HG02571 (cell line): ENCODE data around the gene EPHB3.
A peak's percentile ranks its signal among the peaks of the same experiment; 100 is the strongest.

Experiments
- ATAC-seq: cut with Tn5 transposase; IDR thresholded peaks from one replicate; pipeline ENCODE4 v1.9.1; 2021; ENCODE audit warnings: mild to moderate bottlenecking, moderate library complexity; ENCODE audit not compliant: unreplicated experiment

Gene EPHB3

GRCh38 chr3:184561061-184561912 lies at the start of gene EPHB3:
Gene EPHB3, plus strand, starts transcription at chr3:184561785. Its CDS starts 451 bp downstream, at chr3:184562236.
- ATAC-seq, result peak; percentile 79

- no peak for ATAC-seq
Observed at GRCh38 chr3:184512621-184513020, 49.0 kb upstream of the EPHB3 start.

DNA sequence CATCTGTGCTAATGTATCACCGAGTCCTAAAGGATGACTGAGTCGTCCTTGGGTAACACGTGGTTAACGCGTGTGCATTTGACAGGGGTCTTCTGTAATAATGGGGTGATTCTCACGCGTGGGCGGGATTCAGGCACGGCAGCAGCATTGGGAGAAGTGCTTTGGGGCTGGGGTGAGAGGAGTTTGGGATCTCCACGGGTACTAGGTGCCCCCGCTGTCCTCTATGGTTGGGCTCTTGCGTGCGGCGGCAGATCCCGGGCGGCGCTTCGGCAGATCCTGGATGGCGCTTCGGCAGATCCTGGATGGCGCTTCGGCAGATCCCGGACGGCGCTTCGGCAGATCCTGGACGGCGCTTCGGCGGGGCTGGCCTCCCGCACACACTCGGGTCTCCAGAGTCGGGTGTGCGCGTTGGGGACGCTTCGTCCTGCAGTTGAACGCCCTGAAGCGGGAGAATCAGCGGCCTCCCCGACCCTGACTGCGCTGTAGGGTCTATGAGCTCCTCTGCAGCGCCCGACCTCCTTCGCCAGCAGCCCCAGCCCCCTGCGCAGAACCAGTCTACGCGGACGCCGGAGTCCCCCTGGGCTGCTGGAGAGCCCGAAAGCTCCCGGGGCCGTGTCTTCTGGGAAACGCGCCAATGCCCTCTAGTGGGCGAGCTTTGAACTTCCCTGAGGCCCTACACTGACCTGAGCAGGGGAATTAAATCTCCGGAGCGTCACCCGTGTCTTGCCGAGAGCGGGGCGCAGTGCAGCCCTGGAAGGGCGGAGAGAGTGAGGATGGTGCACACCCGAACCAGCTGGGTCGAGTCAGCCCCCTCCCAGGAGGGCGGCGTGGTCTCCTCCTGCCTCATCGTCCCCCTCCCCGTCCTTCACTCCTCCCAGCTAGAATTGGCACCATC lies 48.1 kb upstream of the EPHB3 start:
- ATAC-seq, result peak; percentile 79

- ATAC-seq, result no peak
Observed at GRCh38 chr3:184514171-184514490, 47.5 kb upstream of the EPHB3 start.

GRCh38 chr3:184523825-184524615 lies 37.6 kb upstream of the EPHB3 start:
- no peak for ATAC-seq

GRCh38 chr3:184524981-184525336 lies 36.6 kb upstream of the EPHB3 start:
- no peak for ATAC-seq

DNA sequence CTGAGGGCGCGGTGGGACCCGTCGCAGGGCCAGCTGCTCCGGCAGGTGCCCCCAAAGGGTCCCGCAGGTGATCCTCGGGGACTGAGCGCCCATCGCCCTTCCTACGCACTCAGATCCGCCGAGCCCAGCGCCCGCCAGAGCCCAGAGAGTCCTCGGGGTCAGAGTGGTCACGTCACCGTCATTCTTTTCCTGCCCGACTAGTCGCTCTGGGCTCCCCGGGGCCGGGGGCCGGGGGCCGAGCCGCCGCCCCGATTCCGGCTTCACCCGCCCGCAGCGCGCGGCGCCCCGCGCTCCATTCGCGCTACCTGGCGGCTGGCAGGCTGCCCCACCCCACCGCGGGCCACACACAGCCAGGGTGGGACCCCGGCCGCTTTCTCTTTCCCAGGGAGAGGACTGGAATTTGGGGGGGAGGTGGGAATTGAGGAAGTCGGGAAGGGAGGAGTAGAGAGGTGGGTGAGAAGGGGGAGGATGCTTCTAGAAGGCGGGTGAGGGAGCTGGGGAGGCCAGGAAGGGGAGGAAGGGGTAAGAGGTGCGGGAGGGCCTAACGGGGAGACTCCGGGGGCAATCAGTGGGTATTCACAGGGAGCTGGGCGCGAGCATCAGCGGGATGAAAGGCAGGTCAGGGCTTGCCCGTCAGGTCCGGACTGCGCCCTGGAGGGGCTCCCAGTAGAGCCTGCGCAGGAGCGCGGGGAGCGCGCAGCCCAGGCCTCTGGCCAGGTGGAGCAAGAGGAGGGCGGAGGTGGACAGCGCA lies 36.1 kb upstream of the EPHB3 start:
- ATAC-seq, result no peak

DNA sequence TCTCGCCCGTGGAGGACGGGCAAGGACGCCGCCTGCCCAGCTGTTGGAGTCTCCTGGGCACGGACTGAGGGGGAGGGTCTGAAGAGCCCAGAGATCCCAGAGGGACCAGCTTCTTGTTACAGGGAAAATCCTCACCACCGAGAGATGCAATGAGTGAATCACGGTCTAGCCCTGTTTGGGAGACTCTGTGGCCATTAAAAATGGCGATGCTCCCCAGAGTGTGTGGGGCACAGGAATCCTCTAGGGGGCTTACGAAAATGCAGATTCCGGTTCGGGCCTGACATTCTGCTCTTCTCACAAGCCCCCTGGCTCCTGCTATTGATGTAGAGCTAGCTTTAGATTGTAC lies 35.5 kb upstream of the EPHB3 start:
- ATAC-seq, result no peak

- no peak for ATAC-seq
Observed at GRCh38 chr3:184531626-184532280, 29.8 kb upstream of the EPHB3 start.

GRCh38 chr3:184532940-184533732 lies 28.4 kb upstream of the EPHB3 start:
- ATAC-seq, result no peak

DNA sequence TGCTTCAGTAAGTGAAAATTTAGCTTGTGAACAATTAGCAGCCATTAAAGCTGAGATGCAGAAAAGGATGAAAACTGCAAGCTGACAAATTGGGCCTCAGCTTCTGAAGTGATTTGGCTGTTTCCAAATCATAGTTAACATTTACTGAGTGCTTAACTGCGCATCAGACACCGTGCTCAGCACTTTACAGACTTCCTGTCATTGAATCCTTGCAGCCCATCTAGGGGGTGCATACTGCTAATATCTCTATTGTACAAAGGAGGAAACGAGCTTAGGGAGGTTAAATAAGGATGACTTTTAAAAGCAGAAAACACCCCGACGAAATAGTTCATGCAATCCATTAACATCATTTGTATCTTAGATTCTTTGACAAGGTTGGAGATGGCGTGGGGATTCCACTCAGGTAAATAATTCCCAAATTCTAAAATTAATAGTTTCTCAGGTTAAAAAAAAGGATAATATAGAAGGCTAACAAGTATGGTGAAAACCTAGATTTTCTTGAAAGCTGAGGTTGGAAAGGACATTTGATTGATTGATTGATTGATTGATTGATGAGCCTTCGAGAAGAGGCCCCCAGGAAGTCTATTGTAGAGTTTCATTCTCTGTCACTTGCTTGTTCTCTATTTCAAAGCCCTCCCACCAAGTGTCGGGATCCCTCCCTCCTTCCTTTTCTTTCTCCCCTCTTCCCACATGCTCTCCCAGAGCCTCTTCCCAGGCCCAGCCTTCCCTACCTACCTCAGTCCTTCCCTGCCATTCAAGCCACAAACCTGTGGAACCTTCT lies 23.5 kb upstream of the EPHB3 start:
- ATAC-seq, result no peak

- no peak for ATAC-seq
Observed at GRCh38 chr3:184538666-184539431, 22.7 kb upstream of the EPHB3 start.

- no peak for ATAC-seq
Observed at GRCh38 chr3:184539801-184540435, 21.7 kb upstream of the EPHB3 start.

- ATAC-seq, result no peak
Observed at GRCh38 chr3:184540777-184541681, 20.6 kb upstream of the EPHB3 start.

GRCh38 chr3:184541886-184542562 lies 19.6 kb upstream of the EPHB3 start:
- no peak for ATAC-seq

GRCh38 chr3:184542577-184542976 lies 19.0 kb upstream of the EPHB3 start:
- ATAC-seq, result no peak
